ENCODE data around the gene JCHAIN.
"Not testable (repeated sequence)": the region's sequence is repeated elsewhere in the genome, so short reads cannot be mapped to it uniquely, and the experiment has no call there.

The JCHAIN gene

DNA sequence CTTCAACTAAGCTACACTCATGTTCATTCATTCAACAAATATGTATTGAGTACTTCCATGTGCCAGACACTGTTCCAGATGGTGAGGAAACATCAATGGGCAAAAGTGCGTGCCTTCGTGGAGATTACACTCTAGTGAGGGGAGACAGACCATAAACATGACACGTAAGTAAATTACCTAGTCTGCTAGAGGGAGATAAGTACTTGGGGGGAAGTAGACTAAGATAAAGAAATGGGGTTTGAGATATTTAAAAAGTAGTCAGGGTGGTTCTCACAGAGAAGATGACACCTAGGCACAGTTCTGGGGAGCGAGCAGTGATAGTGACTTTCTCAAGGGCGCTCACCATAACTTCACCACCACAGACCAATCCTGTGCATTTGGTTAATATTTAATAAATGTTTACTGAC, 11.7 kb downstream of the JCHAIN start:
- no peak for ATAC-seq
- no peak for TF ChIP-seq CSDC2 (CRISPR knock-in tag; IDR thresholded peaks at IDR 0.05)
- TF ChIP-seq TOX (CRISPR knock-in tag; IDR thresholded peaks at IDR 0.05; ENCODE audit: borderline replicate concordance) = no peak
- no peak for TF ChIP-seq ZFP3 (CRISPR knock-in tag; IDR thresholded peaks at IDR 0.05)
- no peak for TF ChIP-seq PPARA (CRISPR knock-in tag; IDR thresholded peaks at IDR 0.05; ENCODE audit: borderline replicate concordance)
- no peak for TF ChIP-seq ZNF8 (CRISPR knock-in tag; IDR thresholded peaks at IDR 0.05)
- no peak for TF ChIP-seq SNAI2 (CRISPR knock-in tag; IDR thresholded peaks at IDR 0.05)
- TF ChIP-seq ZFP30 (CRISPR knock-in tag; IDR thresholded peaks at IDR 0.05) = no peak
- no peak for TF ChIP-seq PATZ1 (CRISPR knock-in tag; IDR thresholded peaks at IDR 0.05; ENCODE audit: borderline replicate concordance)
- TF ChIP-seq, protein P1, sequence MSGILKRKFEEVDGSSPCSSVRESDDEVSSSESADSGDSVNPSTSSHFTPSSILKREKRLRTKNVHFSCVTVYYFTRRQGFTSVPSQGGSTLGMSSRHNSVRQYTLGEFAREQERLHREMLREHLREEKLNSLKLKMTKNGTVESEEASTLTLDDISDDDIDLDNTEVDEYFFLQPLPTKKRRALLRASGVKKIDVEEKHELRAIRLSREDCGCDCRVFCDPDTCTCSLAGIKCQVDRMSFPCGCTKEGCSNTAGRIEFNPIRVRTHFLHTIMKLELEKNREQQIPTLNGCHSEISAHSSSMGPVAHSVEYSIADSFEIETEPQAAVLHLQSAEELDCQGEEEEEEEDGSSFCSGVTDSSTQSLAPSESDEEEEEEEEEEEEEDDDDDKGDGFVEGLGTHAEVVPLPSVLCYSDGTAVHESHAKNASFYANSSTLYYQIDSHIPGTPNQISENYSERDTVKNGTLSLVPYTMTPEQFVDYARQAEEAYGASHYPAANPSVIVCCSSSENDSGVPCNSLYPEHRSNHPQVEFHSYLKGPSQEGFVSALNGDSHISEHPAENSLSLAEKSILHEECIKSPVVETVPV (CRISPR knock-in tag; IDR thresholded peaks at IDR 0.05) = no peak
- no peak for TF ChIP-seq TSHZ2 (CRISPR knock-in tag; IDR thresholded peaks at IDR 0.05)
- no peak for TF ChIP-seq ZC3H10 (CRISPR knock-in tag; IDR thresholded peaks at IDR 0.05)
- TF ChIP-seq ESRRG (CRISPR knock-in tag; IDR thresholded peaks at IDR 0.05) = no peak
- no peak for TF ChIP-seq ZNF565 (CRISPR knock-in tag; conservative IDR thresholded peaks at IDR 0.05; ENCODE audit: low read depth)
- no peak for TF ChIP-seq ARNTL (CRISPR knock-in tag; IDR thresholded peaks at IDR 0.05; ENCODE audit: borderline replicate concordance, low read depth)
- no peak for TF ChIP-seq TCF4 (CRISPR knock-in tag; IDR thresholded peaks at IDR 0.05; ENCODE audit: borderline replicate concordance)
- TF ChIP-seq BACH2 (CRISPR knock-in tag; IDR thresholded peaks at IDR 0.05; ENCODE audit: borderline replicate concordance) = no peak
- no peak for TF ChIP-seq RARB (CRISPR knock-in tag; IDR thresholded peaks at IDR 0.05)
- no peak for TF ChIP-seq OSR1 (CRISPR knock-in tag; IDR thresholded peaks at IDR 0.05)

DNA sequence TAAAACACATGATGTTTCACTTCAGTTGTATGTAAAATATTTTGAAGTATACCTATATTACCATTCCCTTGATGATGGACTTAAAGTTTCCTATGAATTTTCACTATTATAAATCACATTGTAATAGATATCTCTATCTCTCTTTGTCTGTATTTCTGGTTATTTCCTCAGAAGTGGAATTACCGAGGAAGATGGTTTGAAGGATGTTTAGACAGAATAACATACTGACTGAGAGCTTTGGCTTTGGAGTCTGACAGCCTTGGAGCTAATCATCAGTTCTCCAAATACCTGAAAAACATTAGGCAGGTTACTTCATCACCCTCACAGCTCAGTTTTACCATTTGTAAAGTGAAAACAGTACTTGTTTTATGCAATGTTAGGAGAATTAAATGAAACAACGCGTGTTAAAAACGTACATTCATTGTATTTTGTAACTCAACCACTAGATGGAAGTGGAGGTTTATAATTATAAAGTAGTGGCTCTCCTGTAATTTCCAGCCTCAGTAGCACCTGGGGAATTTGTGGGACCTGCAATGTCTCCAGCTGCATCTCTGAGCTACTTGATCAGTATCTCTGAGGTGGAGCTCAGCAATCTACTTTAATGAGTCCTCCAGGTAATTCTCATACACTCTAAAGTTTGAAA, 14.3 kb downstream of the JCHAIN start:
- peak; percentile 78 for ATAC-seq
- TF ChIP-seq, protein P2, sequence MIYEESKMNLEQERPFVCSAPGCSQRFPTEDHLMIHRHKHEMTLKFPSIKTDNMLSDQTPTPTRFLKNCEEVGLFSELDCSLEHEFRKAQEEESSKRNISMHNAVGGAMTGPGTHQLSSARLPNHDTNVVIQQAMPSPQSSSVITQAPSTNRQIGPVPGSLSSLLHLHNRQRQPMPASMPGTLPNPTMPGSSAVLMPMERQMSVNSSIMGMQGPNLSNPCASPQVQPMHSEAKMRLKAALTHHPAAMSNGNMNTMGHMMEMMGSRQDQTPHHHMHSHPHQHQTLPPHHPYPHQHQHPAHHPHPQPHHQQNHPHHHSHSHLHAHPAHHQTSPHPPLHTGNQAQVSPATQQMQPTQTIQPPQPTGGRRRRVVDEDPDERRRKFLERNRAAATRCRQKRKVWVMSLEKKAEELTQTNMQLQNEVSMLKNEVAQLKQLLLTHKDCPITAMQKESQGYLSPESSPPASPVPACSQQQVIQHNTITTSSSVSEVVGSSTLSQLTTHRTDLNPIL (CRISPR knock-in tag; IDR thresholded peaks at IDR 0.05; ENCODE audit: low read depth) = no peak
- TF ChIP-seq ZFP30 (CRISPR knock-in tag; IDR thresholded peaks at IDR 0.05) = no peak
- TF ChIP-seq TOX (CRISPR knock-in tag; IDR thresholded peaks at IDR 0.05; ENCODE audit: borderline replicate concordance) = no peak
- no peak for TF ChIP-seq ZC3H10 (CRISPR knock-in tag; IDR thresholded peaks at IDR 0.05)
- TF ChIP-seq ZNF565 (CRISPR knock-in tag; conservative IDR thresholded peaks at IDR 0.05; ENCODE audit: low read depth) = no peak
- no peak for TF ChIP-seq OSR1 (CRISPR knock-in tag; IDR thresholded peaks at IDR 0.05)
- no peak for TF ChIP-seq TSHZ2 (CRISPR knock-in tag; IDR thresholded peaks at IDR 0.05)
- no peak for TF ChIP-seq ZNF70 (CRISPR knock-in tag; IDR thresholded peaks at IDR 0.05)
- TF ChIP-seq BACH2 (CRISPR knock-in tag; IDR thresholded peaks at IDR 0.05; ENCODE audit: borderline replicate concordance) = no peak
- TF ChIP-seq, protein P1 (CRISPR knock-in tag; IDR thresholded peaks at IDR 0.05) = no peak
- no peak for TF ChIP-seq ISL1 (CRISPR knock-in tag; IDR thresholded peaks at IDR 0.05)
- no peak for TF ChIP-seq RARB (CRISPR knock-in tag; IDR thresholded peaks at IDR 0.05)

DNA sequence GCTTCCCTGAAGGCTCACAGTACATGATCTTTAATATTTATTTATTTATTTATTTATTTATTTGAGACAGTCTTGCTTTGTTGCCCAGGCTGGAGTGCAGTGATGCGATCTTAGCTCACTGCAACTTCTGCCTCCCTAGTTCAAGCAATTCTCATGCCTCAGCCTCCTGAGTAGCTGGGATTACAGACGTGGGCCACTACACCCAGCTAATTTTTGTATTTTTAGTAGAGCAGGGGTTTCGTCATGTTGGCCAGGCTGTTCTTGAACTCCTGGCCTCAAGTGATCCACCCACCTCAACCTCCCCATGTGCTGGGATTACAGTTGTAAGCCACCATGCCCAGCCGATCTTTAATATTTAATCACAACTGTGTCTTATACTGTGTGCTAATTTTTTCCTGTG, 15.6 kb downstream of the JCHAIN start:
- ATAC-seq = not testable (repeated sequence)

Data from SK-N-SH treated with all-trans-retinoic acid at 6 μM for 48 hours (cell line).